Astrocyte of the cerebellum (primary cell): ENCODE data around the gene MED15.

Experiments used
- DNase-seq: peaks from one replicate; pipeline ENCODE4 v3.0.0-alpha.2; 2011; ENCODE audit warnings: low read depth
- H3K4me3 ChIP-seq: 2 replicates; pipeline ENCODE4 v1.5.1; 2011; ENCODE audit warnings: mild to moderate bottlenecking, low read depth, low read length, moderate library complexity
- CTCF ChIP-seq: IDR thresholded peaks from 2 replicates; pipeline ENCODE4 v1.5.1; 2012; ENCODE audit warnings: low read length, low read depth, moderate library complexity, mild to moderate bottlenecking; ENCODE audit errors: missing control alignments
- in situ Hi-C: cut with HindIII; loops from 2 replicates; pipeline ENCODE4 v1.10.0; 2017; ENCODE audit warnings: low sequenced_read_pairs

The MED15 gene

GRCh38 chr22:20611418-20611817 is 104.0 kb downstream of the MED15 start:
- no peak for TF ChIP-seq CTCF
- no peak for DNase-seq
- no peak overlapping the region for H3K4me3 ChIP-seq
- in situ Hi-C loops = no loop called here

GRCh38 chr22:20613301-20613700 is 105.9 kb downstream of the MED15 start:
- TF ChIP-seq CTCF = no peak
- in situ Hi-C loops = no loop called here

GRCh38 chr22:20615021-20615420 is 107.6 kb downstream of the MED15 start:
- DNase-seq = no peak
- in situ Hi-C loops = no loop called here
- H3K4me3 ChIP-seq = no peak overlapping the region
- TF ChIP-seq CTCF = no peak

More at GRCh38 chr22:20613301-20613700, 105.9 kb downstream of the MED15 start:
- no peak overlapping the region for H3K4me3 ChIP-seq
- no peak for DNase-seq

GRCh38 chr22:20615533-20616450 is 108.4 kb downstream of the MED15 start:
- in situ Hi-C loops = no loop called here
- DNase-seq = no peak
- no peak overlapping the region for H3K4me3 ChIP-seq
- TF ChIP-seq CTCF = no peak

GRCh38 chr22:20616451-20617043 is 109.1 kb downstream of the MED15 start:
- DNase-seq = no peak
- no peak overlapping the region for H3K4me3 ChIP-seq
- in situ Hi-C loops = no loop called here
- no peak for TF ChIP-seq CTCF

- no peak for DNase-seq
- in situ Hi-C loops = no loop called here
- TF ChIP-seq CTCF = no peak
- no peak overlapping the region for H3K4me3 ChIP-seq
Observed at GRCh38 chr22:20618488-20618887, 111.1 kb downstream of the MED15 start.
